Measurements from ENCODE around the gene CDC42.

CDC42 gene

DNA sequence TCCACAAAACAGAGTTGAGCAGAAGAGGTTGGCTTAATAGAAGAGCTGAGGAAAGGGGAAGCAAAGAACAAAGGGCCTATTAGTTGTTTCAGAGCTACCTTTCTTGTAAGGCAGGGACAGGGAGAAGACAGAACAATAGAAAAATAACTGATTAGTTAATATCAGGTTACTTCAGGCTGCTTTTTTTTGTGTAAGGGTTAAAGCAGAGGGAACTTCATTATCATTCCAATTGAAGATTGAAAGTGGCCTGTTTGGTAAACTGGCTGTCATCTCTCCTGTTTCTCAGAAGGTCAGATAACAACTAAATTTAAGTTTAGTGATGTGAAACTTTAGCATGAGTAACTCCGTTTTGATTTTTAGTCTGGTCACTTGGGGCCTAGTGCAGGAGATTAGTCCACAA lies 22.3 kb downstream of the CDC42 start:
- Histone ChIP-seq H3K79me2 (ENCODE audit: low read length) (peaks cover 100% of the 10 kb centered on the region), H3K9ac (ENCODE audit: low read length) (no peak overlapping the region), H3K9me3 (ENCODE audit: insufficient read depth, low read length) (no peaks in the 10 kb centered on the region), H3K4me3 (ENCODE audit: low read length) (peak overlapping the region; percentile 22; the same call in 1 of the 2 replicates), H3K27ac (ENCODE audit: low read length) (peak overlapping the region; percentile 78), H3K4me2 (ENCODE audit: low read length) (peak overlapping the region; percentile 62), H4K20me1 (ENCODE audit: insufficient read depth, low read length) (peaks cover 86% of the 10 kb centered on the region), H3K27me3 (ENCODE audit: low read depth, low read length) (no peaks in the 10 kb centered on the region), H3K4me1 (ENCODE audit: low read length) (peaks cover 50% of the 10 kb centered on the region), H3K36me3 (replicated peaks; ENCODE audit: low read depth, low read length) (peaks cover 26% of the 10 kb centered on the region), H2AFZ (ENCODE audit: low read depth, low read length) (no peak overlapping the region)
- TF ChIP-seq, protein P1, sequence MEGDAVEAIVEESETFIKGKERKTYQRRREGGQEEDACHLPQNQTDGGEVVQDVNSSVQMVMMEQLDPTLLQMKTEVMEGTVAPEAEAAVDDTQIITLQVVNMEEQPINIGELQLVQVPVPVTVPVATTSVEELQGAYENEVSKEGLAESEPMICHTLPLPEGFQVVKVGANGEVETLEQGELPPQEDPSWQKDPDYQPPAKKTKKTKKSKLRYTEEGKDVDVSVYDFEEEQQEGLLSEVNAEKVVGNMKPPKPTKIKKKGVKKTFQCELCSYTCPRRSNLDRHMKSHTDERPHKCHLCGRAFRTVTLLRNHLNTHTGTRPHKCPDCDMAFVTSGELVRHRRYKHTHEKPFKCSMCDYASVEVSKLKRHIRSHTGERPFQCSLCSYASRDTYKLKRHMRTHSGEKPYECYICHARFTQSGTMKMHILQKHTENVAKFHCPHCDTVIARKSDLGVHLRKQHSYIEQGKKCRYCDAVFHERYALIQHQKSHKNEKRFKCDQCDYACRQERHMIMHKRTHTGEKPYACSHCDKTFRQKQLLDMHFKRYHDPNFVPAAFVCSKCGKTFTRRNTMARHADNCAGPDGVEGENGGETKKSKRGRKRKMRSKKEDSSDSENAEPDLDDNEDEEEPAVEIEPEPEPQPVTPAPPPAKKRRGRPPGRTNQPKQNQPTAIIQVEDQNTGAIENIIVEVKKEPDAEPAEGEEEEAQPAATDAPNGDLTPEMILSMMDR (IDR thresholded peaks at IDR 0.05; ENCODE audit: low read depth, low read length), result no peak
- TF ChIP-seq EZH2phosphoT487 (IDR thresholded peaks at IDR 0.05; ENCODE audit: low read depth), result no peak

DNA sequence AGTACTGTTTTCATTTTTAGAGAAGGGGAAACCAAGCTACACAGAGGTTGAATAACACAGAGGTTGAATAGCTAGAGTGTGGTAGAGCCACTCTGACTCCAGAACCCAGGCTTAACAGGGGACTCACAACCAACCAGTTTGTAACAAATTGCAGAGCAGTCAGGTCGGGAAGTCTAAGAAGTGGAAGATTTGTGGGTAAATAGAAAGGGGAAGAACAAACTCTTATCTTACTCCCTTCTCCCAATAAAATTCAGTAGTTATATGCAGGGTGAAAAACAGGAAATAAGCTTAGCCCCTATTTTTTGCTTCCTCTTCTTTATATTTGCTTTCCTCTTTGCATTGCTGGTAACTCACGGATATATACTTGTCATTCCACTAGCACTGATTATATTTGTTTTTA lies 23.2 kb downstream of the CDC42 start:
- TF ChIP-seq, protein P1 (IDR thresholded peaks at IDR 0.05; ENCODE audit: low read depth, low read length), result no peak
- no peak for TF ChIP-seq EZH2phosphoT487 (IDR thresholded peaks at IDR 0.05; ENCODE audit: low read depth)
- Histone ChIP-seq H2AFZ (ENCODE audit: low read depth, low read length) (no peak overlapping the region), H3K9me3 (ENCODE audit: insufficient read depth, low read length) (no peaks in the 10 kb centered on the region), H3K36me3 (replicated peaks; ENCODE audit: low read depth, low read length) (peaks cover 25% of the 10 kb centered on the region), H3K9ac (ENCODE audit: low read length) (no peak overlapping the region), H3K4me2 (ENCODE audit: low read length) (peak overlapping the region; percentile 62), H3K27me3 (ENCODE audit: low read depth, low read length) (no peaks in the 10 kb centered on the region), H3K4me1 (ENCODE audit: low read length) (peaks cover 54% of the 10 kb centered on the region), H3K27ac (ENCODE audit: low read length) (peak overlapping the region; percentile 78), H3K4me3 (ENCODE audit: low read length) (peak overlapping the region; percentile 22; the same call in 1 of the 2 replicates), H3K79me2 (ENCODE audit: low read length) (peaks cover 99% of the 10 kb centered on the region), H4K20me1 (ENCODE audit: insufficient read depth, low read length) (peaks cover 94% of the 10 kb centered on the region)

DNA sequence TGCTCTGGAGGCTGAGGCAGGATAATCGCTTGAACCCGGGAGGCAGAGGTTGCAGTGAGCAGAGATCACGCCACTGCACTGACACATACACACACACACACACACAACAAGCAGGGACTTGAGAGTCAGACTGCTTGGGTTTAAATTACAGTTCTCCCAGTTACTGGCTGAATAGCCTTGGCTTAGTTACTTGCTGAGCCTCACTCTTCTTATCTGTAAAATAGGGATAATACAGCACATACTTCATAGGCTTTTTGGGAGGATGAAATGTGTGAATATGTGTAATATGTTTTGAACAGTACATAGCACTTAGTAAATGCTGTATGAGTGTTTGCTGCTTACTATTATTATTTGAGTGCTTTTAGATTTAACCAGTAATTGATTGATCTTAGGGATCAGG lies 23.8 kb downstream of the CDC42 start:
- Histone ChIP-seq H3K4me1 (ENCODE audit: low read length) (peaks cover 54% of the 10 kb centered on the region), H3K27me3 (ENCODE audit: low read depth, low read length) (no peaks in the 10 kb centered on the region), H3K4me2 (ENCODE audit: low read length) (peak overlapping the region; percentile 62), H3K9me3 (ENCODE audit: insufficient read depth, low read length) (no peaks in the 10 kb centered on the region), H3K79me2 (ENCODE audit: low read length) (peaks cover 98% of the 10 kb centered on the region), H3K4me3 (ENCODE audit: low read length) (no peak overlapping the region), H2AFZ (ENCODE audit: low read depth, low read length) (no peak overlapping the region), H3K27ac (ENCODE audit: low read length) (peak overlapping the region; percentile 78), H3K36me3 (replicated peaks; ENCODE audit: low read depth, low read length) (peaks cover 25% of the 10 kb centered on the region), H4K20me1 (ENCODE audit: insufficient read depth, low read length) (peaks cover 96% of the 10 kb centered on the region), H3K9ac (ENCODE audit: low read length) (no peak overlapping the region)
- TF ChIP-seq, protein P1 (IDR thresholded peaks at IDR 0.05; ENCODE audit: low read depth, low read length), result no peak
- TF ChIP-seq EZH2phosphoT487 (IDR thresholded peaks at IDR 0.05; ENCODE audit: low read depth), result no peak

DNA sequence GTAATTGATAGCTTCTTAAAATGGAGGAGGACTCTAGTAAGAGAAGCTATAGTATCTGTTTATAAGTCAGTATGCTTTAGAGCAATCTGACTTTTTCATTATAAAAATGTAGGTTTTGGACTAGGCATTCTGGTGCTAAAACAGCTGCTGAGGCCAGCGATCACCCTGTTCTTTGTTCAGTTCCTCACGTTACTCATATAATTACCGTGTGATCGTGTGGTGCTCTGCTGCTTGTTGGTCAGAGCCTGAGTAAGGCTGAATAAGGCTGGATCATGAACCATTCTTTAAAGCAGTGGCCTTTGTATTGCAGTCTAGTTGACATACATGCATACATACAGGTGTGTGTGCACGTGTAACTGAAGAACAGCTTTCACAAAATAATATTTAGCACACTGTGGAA lies 25.2 kb downstream of the CDC42 start:
- Histone ChIP-seq H2AFZ (ENCODE audit: low read depth, low read length) (no peak overlapping the region), H3K4me1 (ENCODE audit: low read length) (peaks cover 54% of the 10 kb centered on the region), H3K36me3 (replicated peaks; ENCODE audit: low read depth, low read length) (peaks cover 31% of the 10 kb centered on the region), H3K79me2 (ENCODE audit: low read length) (peaks cover 95% of the 10 kb centered on the region), H3K4me3 (ENCODE audit: low read length) (no peak overlapping the region), H3K9me3 (ENCODE audit: insufficient read depth, low read length) (no peaks in the 10 kb centered on the region), H4K20me1 (ENCODE audit: insufficient read depth, low read length) (peaks cover 96% of the 10 kb centered on the region), H3K9ac (ENCODE audit: low read length) (no peak overlapping the region), H3K27me3 (ENCODE audit: low read depth, low read length) (no peaks in the 10 kb centered on the region), H3K4me2 (ENCODE audit: low read length) (peak overlapping the region; percentile 26), H3K27ac (ENCODE audit: low read length) (no peak overlapping the region)
- no peak for TF ChIP-seq EZH2phosphoT487 (IDR thresholded peaks at IDR 0.05; ENCODE audit: low read depth)
- TF ChIP-seq, protein P1 (IDR thresholded peaks at IDR 0.05; ENCODE audit: low read depth, low read length), result no peak

Measured in OCI-LY3 (cell line).